RWPE2 (cell line): Measurements from ENCODE around the gene FAM210A.

Experiments used
- ATAC-seq: fragments of 200-7000 bp; cut with Tn5 transposase; 3 replicates; pipeline ENCODE4 v1.9.1; 2021; ENCODE audit warnings: low read depth
- DNase-seq: peaks from one replicate; pipeline ENCODE4 v3.0.0-alpha.2; 2020; ENCODE audit warnings: low spot score
- H3K27ac ChIP-seq: fragments of 450-650 bp; 2 replicates; pipeline ENCODE4 v1.5.1; 2017; ENCODE audit warnings: mild to moderate bottlenecking; ENCODE audit not compliant: poor library complexity, severe bottlenecking
- H3K27me3 ChIP-seq: fragments of 250-450 bp; sonication (Bioruptor Pico); 2 replicates; pipeline ENCODE4 v1.5.1; 2021; ENCODE audit warnings: mild to moderate bottlenecking, moderate library complexity; ENCODE audit not compliant: insufficient read depth, poor library complexity, severe bottlenecking
- H3K36me3 ChIP-seq: fragments of 250-450 bp; sonication (Bioruptor Pico); 2 replicates; pipeline ENCODE4 v1.5.1; 2020; ENCODE audit warnings: low read depth, mild to moderate bottlenecking, moderate library complexity
- H3K4me1 ChIP-seq: fragments of 250-450 bp; sonication (Bioruptor Pico); 2 replicates; pipeline ENCODE4 v1.5.1; 2021; ENCODE audit warnings: mild to moderate bottlenecking, moderate library complexity; ENCODE audit not compliant: insufficient read depth, poor library complexity, severe bottlenecking
- H3K4me3 ChIP-seq: fragments of 250-450 bp; sonication (Bioruptor Pico); 2 replicates; pipeline ENCODE4 v1.5.1; 2021; ENCODE audit warnings: mild to moderate bottlenecking, moderate library complexity; ENCODE audit not compliant: severe bottlenecking
- H3K9me3 ChIP-seq: fragments of 250-450 bp; sonication (Bioruptor Pico); 2 replicates; pipeline ENCODE4 v1.5.1; 2021; ENCODE audit warnings: mild to moderate bottlenecking, moderate library complexity; ENCODE audit not compliant: severe bottlenecking
- TF ChIP-seq, protein P1 (sequence below): fragments of 450-650 bp; IDR thresholded peaks from one replicate; pipeline ENCODE4 v1.5.1; 2017; ENCODE audit warnings: mild to moderate bottlenecking, moderate library complexity; ENCODE audit not compliant: poor library complexity, severe bottlenecking

FAM210A gene

DNA sequence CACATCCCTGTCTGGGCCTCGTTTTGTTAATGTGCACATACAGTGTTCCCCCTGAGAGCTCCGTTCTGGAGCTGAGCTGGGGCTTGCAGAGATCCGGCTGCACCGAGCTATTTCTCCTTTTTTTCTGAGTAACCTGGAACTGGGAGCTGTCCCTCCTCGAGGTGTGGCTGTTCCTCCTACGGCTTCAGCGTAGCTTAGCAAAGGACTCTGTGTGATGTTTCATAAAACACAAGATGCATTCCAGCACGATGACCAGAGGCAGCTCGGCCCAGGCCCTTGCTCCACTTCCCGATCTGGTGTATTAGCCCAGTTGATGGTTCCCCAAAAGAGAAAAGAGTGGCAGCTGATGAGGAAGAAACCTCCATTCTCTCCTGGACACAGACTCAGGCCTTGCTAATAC is 103.0 kb downstream of the FAM210A start:
- Histone ChIP-seq H3K27me3 (no peaks in the 10 kb centered on the region), H3K4me1 (no peaks in the 10 kb centered on the region), H3K27ac (no peak overlapping the region), H3K36me3 (no peaks in the 10 kb centered on the region), H3K4me3 (no peak overlapping the region), H3K9me3 (no peaks in the 10 kb centered on the region)
- ATAC-seq (no peak), DNase-seq (no peak)
- TF ChIP-seq, protein P1, sequence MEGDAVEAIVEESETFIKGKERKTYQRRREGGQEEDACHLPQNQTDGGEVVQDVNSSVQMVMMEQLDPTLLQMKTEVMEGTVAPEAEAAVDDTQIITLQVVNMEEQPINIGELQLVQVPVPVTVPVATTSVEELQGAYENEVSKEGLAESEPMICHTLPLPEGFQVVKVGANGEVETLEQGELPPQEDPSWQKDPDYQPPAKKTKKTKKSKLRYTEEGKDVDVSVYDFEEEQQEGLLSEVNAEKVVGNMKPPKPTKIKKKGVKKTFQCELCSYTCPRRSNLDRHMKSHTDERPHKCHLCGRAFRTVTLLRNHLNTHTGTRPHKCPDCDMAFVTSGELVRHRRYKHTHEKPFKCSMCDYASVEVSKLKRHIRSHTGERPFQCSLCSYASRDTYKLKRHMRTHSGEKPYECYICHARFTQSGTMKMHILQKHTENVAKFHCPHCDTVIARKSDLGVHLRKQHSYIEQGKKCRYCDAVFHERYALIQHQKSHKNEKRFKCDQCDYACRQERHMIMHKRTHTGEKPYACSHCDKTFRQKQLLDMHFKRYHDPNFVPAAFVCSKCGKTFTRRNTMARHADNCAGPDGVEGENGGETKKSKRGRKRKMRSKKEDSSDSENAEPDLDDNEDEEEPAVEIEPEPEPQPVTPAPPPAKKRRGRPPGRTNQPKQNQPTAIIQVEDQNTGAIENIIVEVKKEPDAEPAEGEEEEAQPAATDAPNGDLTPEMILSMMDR: no peak

DNA sequence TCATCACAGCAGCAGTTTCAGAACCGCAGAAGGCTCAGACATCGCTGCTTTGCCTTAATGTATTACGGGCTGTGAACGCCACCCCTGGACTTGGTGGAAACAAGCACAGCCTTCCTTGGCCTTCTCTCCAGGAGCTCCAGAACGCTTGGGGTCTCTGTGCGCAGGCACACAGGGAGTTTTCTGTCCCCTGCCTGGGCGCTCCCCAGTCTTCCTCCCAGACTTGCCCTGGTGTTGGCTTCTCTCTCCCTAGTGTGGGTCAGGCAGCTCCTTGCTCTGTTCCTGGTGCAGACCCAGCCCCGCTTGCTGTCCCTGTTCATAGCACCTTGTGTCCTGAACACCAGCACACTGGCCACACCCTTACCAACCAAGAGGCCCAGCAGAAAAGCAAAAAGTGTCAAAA is 103.6 kb downstream of the FAM210A start:
- H3K36me3 ChIP-seq: no peaks in the 10 kb centered on the region
- H3K27ac ChIP-seq: no peak overlapping the region
- no peak for ATAC-seq
- no peak for DNase-seq
- H3K4me3 ChIP-seq: no peak overlapping the region
- TF ChIP-seq, protein P1: no peak
- no peaks in the 10 kb centered on the region for H3K9me3 ChIP-seq
- no peaks in the 10 kb centered on the region for H3K4me1 ChIP-seq
- no peaks in the 10 kb centered on the region for H3K27me3 ChIP-seq

DNA sequence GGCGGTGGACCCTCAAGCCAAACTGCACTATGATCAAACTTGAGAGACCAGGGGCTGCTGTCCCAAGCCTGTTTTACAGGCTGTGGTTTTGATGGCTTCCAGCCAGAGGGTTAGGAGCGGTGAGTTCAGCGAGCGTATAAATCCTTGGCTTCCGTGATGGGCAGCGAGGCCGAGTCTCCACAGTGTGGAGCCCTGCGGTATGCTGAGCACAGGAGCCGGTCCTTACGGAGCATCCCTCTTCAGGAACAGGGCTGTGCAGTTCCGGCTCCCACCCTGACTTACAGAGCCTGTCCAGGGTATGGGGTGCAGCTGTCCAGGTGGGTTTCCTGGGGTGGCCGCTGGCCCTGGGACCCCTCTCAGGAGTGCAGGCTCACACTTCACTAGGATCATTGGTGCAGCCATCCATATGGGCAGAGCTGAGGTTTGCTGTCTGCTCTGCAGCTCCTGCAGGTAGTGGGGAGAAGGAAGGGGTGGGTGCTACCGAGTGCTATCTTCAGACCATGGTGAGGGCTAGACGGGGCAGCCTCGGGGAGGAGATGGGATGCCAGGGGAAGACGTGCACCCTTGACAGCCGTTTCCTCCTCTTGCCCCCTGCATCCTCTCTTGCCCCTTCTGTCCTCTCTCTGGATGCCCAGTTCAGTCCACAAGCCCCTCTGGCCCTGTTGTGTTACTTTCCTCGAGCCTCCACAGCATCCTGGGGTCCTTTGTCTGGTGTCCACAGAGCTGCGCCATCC is 104.3 kb downstream of the FAM210A start:
- H3K9me3 ChIP-seq: no peaks in the 10 kb centered on the region
- ATAC-seq (no peak), DNase-seq (no peak)
- TF ChIP-seq, protein P1: no peak
- no peaks in the 10 kb centered on the region for H3K27me3 ChIP-seq
- H3K36me3 ChIP-seq: no peaks in the 10 kb centered on the region
- H3K4me3 ChIP-seq: no peak overlapping the region
- no peaks in the 10 kb centered on the region for H3K4me1 ChIP-seq
- no peak overlapping the region for H3K27ac ChIP-seq

DNA sequence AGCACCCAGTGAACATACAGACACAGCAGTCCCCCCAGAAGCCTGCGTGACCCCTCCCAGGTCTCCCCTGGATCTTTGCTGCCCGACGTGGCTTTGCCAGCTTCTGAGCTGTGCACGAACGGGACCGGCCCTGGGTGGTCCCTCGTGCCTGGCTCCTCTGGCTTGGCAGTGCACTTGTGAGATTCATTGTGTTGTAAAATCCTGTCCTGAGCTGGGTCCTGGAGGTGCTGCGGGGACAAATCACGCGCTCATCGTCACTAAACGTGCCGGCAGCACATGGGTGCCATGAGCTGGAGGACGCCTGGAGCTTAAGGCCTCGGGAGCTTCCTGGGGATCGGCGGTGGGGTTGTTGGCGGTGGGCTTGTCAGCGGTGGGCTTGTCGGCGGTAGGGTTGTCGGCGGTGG is 104.9 kb downstream of the FAM210A start:
- DNase-seq (no peak), ATAC-seq (no peak)
- Histone ChIP-seq H3K4me3 (no peak overlapping the region), H3K27ac (no peak overlapping the region), H3K27me3 (no peaks in the 10 kb centered on the region), H3K4me1 (no peaks in the 10 kb centered on the region), H3K9me3 (no peaks in the 10 kb centered on the region), H3K36me3 (no peaks in the 10 kb centered on the region)
- TF ChIP-seq, protein P1: no peak

DNA sequence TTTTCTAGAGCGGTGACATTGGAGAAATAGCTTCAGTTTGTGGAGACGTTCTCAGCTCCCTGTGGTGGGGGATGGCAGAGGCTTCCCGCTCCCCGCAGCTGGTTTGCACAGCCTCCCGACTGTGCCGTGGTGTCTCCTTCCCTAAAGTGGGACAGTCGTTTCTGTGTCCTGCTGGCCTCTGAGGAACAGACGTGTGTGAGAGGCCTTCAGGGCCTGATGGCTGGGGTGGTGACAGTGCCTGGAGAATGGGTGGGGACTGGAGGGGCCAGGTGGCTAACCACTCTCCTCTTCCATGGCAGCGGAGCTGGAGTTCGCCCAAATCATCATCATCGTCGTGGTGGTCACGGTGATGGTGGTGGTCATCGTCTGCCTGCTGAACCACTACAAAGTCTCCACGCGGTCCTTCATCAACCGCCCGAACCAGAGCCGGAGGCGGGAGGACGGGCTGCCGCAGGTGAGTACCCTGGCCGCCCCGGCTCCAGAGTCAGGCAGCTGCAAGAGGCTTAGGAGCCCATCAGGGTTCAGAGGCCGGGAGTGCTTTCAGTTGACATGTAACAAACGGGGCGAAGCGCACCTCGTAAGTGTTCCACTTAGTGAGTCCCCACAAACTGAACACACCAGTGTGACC is 105.4 kb downstream of the FAM210A start:
- Histone ChIP-seq H3K4me3 (no peak overlapping the region), H3K36me3 (no peaks in the 10 kb centered on the region), H3K4me1 (no peaks in the 10 kb centered on the region), H3K9me3 (no peaks in the 10 kb centered on the region), H3K27ac (no peak overlapping the region), H3K27me3 (no peaks in the 10 kb centered on the region)
- DNase-seq (no peak), ATAC-seq (no peak)
- TF ChIP-seq, protein P1: no peak
